WTC11 (cell line): ENCODE results near the gene C1QL2. TPM values are rescaled to one million over a fixed set of nuclear protein-coding genes. Genes with fewer than 3 reads are reported as not detected.

Experiments
- ATAC-seq: fragments of 200-7000 bp; cut with Tn5 transposase; 2 replicates; pipeline ENCODE4 v1.10.0; 2021; ENCODE audit warnings: mild to moderate bottlenecking, moderate library complexity
- CTCF ChIA-PET: fragments of 300-600 bp; sonication (Branson Sonifier 250); formaldehyde crosslinking; loops from one replicate; lab custom pipeline; 2021; ENCODE audit warnings: antibody characterized with exemption; lab: Charles Lee
- POLR2A ChIA-PET: fragments of 350-600 bp; sonication (Branson Sonifier 250); formaldehyde crosslinking; loops from one replicate; lab custom pipeline; 2021; ENCODE audit warnings: antibody characterized with exemption; lab: Charles Lee
- DNase-seq: peaks from one replicate; pipeline ENCODE4 v3.0.0; 2021; ENCODE audit warnings: low spot score
- H3K27ac Mint-ChIP-seq: 2 replicates; pipeline ENCODE4 v1.8.0; 2021; ENCODE audit warnings: mixed read lengths
- H3K27me3 Mint-ChIP-seq: 2 replicates; pipeline ENCODE4 v1.8.0; 2021; ENCODE audit warnings: low read depth, mild to moderate bottlenecking, moderate library complexity, mixed read lengths
- H3K36me3 Mint-ChIP-seq: 2 replicates; pipeline ENCODE4 v1.8.0; 2021; ENCODE audit warnings: mixed read lengths
- H3K4me1 Mint-ChIP-seq: 2 replicates; pipeline ENCODE4 v1.8.0; 2022; ENCODE audit warnings: mixed read lengths
- H3K4me3 Mint-ChIP-seq: 2 replicates; pipeline ENCODE4 v1.8.0; 2021; ENCODE audit warnings: mild to moderate bottlenecking, moderate library complexity, mixed read lengths
- H3K9me3 Mint-ChIP-seq: 2 replicates; pipeline ENCODE4 v1.8.0; 2021; ENCODE audit warnings: mixed read lengths
- ATF1 ChIP-seq: sonication (generic); formaldehyde crosslinking; IDR thresholded peaks from 2 replicates; pipeline ENCODE4 v1.8.1; 2023; ENCODE audit warnings: mild to moderate bottlenecking, moderate library complexity, missing genetic modification reagents
- ELF4 ChIP-seq: sonication (generic); formaldehyde crosslinking; IDR thresholded peaks from 2 replicates; pipeline ENCODE4 v1.8.1; 2022; ENCODE audit warnings: low read depth, mild to moderate bottlenecking, moderate library complexity, missing genetic modification reagents
- ESRRA ChIP-seq: sonication (generic); formaldehyde crosslinking; IDR thresholded peaks from 2 replicates; pipeline ENCODE4 v1.8.1; 2022; ENCODE audit warnings: mild to moderate bottlenecking, missing genetic modification reagents, borderline replicate concordance
- ETV6 ChIP-seq: sonication (generic); formaldehyde crosslinking; IDR thresholded peaks from 2 replicates; pipeline ENCODE4 v1.8.1; 2022; ENCODE audit warnings: mild to moderate bottlenecking, missing genetic modification reagents
- GABPB1 ChIP-seq: sonication (generic); formaldehyde crosslinking; IDR thresholded peaks from 2 replicates; pipeline ENCODE4 v1.8.1; 2023; ENCODE audit warnings: mild to moderate bottlenecking, missing genetic modification reagents
- GTF2I ChIP-seq: fragments of 250-450 bp; sonication (Bioruptor Pico); conservative IDR thresholded peaks from 2 replicates; pipeline ENCODE4 v1.4.0; 2021; ENCODE audit warnings: mild to moderate bottlenecking
- HMGA2 ChIP-seq: fragments of 250-450 bp; sonication (Bioruptor Pico); IDR thresholded peaks from 2 replicates; pipeline ENCODE4 v1.4.0; 2021; ENCODE audit warnings: mild to moderate bottlenecking, moderate library complexity
- NFATC4 ChIP-seq: fragments of 250-450 bp; sonication (Bioruptor Pico); IDR thresholded peaks from 2 replicates; pipeline ENCODE4 v1.9.0; 2021; ENCODE audit warnings: mild to moderate bottlenecking
- PRRX2 ChIP-seq: fragments of 250-450 bp; sonication (Bioruptor Pico); IDR thresholded peaks from 2 replicates; pipeline ENCODE4 v1.8.0; 2021; ENCODE audit warnings: mild to moderate bottlenecking
- SP1 ChIP-seq: sonication (generic); formaldehyde crosslinking; conservative IDR thresholded peaks from 2 replicates; pipeline ENCODE4 v1.8.1; 2022; ENCODE audit warnings: missing genetic modification reagents
- TEAD4 ChIP-seq: sonication (generic); formaldehyde crosslinking; IDR thresholded peaks from 2 replicates; pipeline ENCODE4 v1.8.0; 2022; ENCODE audit warnings: mild to moderate bottlenecking, missing genetic modification reagents
- ZBTB21 ChIP-seq: sonication (generic); formaldehyde crosslinking; IDR thresholded peaks from 2 replicates; pipeline ENCODE4 v1.8.1; 2023; ENCODE audit warnings: mild to moderate bottlenecking, missing genetic modification reagents, borderline replicate concordance
- ZNF121 ChIP-seq: sonication (generic); formaldehyde crosslinking; IDR thresholded peaks from 2 replicates; pipeline ENCODE4 v1.8.0; 2023; ENCODE audit warnings: missing genetic modification reagents
- ZNF219 ChIP-seq: sonication (generic); formaldehyde crosslinking; IDR thresholded peaks from 2 replicates; pipeline ENCODE4 v1.8.0; 2023; ENCODE audit warnings: missing genetic modification reagents, mild to moderate bottlenecking, borderline replicate concordance
- ZNF396 ChIP-seq: fragments of 250-450 bp; sonication (Bioruptor Pico); IDR thresholded peaks from 2 replicates; pipeline ENCODE4 v1.8.0; 2021; ENCODE audit warnings: mild to moderate bottlenecking, moderate library complexity, borderline replicate concordance
- total RNA-seq: library from RNA; stranded (reverse); gene quantifications from 3 replicates; pipeline ENCODE4 v1.2.3, GENCODE V29; 2021
- TF ChIP-seq, protein P1 (sequence below): sonication (generic); formaldehyde crosslinking; IDR thresholded peaks from 2 replicates; pipeline ENCODE4 v1.8.0; 2023; ENCODE audit warnings: missing genetic modification reagents, mild to moderate bottlenecking, borderline replicate concordance
- TF ChIP-seq, protein P2 (sequence below): sonication (generic); formaldehyde crosslinking; IDR thresholded peaks from 2 replicates; pipeline ENCODE4 v1.8.1; 2023; ENCODE audit warnings: mild to moderate bottlenecking, moderate library complexity, missing genetic modification reagents
- TF ChIP-seq, protein P3 (sequence below): sonication (generic); formaldehyde crosslinking; IDR thresholded peaks from 2 replicates; pipeline ENCODE4 v1.8.0; 2022; ENCODE audit warnings: missing genetic modification reagents
- TF ChIP-seq, protein P4 (sequence below): fragments of 200-600 bp; IDR thresholded peaks from 2 replicates; pipeline ENCODE4 v1.8.0; 2022; ENCODE audit warnings: antibody characterized with exemption
- TF ChIP-seq, protein P5 (sequence below): sonication (generic); formaldehyde crosslinking; IDR thresholded peaks from 2 replicates; pipeline ENCODE4 v1.8.0; 2023; ENCODE audit warnings: missing genetic modification reagents
- TF ChIP-seq, protein P6 (sequence below): sonication (generic); formaldehyde crosslinking; IDR thresholded peaks from 2 replicates; pipeline ENCODE4 v1.8.0; 2022; ENCODE audit warnings: mild to moderate bottlenecking, missing genetic modification reagents

The C1QL2 gene
- total RNA-seq, 1 experiment from 2014 or later = 1.0 TPM

DNA sequence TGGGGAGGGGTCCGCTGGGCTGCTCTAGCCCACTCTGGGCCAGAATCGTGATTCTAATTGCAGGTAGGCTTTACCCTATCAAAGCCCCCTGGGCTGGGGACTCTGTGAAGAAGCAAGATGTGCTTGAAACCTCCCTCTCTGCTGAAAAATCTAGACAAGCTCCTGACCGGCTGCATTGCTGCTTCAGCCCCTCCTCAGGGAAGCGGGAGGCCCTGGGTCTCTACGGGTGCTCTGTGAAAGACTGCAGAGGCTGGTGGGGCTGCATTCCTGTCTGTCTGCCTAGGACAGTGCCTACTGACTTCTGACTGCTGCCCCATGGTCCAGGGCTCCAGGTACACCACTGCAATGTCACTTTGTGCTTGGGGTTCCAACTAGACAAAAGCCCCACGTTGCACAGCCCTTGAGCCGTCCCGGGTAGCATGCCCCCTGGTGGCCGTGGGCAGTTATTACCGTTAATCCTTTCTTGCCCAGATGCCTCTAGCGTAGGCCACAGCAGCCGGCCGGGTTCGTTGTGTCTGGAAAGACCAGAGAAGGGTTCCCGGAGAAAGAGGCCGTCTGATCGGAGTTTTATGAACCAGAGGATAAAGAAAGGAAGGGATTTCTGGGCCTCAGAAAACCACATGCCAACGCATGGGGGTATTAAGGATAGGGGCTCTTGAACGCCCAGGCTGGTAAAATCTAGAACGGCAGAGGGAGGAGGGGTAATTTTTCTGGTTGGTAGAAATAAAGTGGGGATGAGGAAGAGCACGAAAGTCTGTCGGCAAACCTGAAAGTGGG lies 15.9 kb upstream of the C1QL2 start:
- POLR2A ChIA-PET = no interaction called here
- peaks cover 11% of the 10 kb centered on the region for H3K9me3 Mint-ChIP-seq
- TF ChIP-seq HMGA2 (CRISPR knock-in tag) (no peak), ETV6 (CRISPR knock-in tag) (no peak), ELF4 (no peak), ZBTB21 (no peak), SP1 (CRISPR knock-in tag) (0 out of 2 replicates have a peak, but pooled peaks have one; percentile 23), ZNF219 (CRISPR knock-in tag) (no peak), PRRX2 (CRISPR knock-in tag) (no peak), GTF2I (CRISPR knock-in tag) (no peak), ZNF121 (CRISPR knock-in tag) (peak; percentile 97), GABPB1 (CRISPR knock-in tag) (no peak), ZNF396 (CRISPR knock-in tag) (no peak), TEAD4 (CRISPR knock-in tag) (no peak), ESRRA (CRISPR knock-in tag) (no peak), ATF1 (CRISPR knock-in tag) (no peak), NFATC4 (CRISPR knock-in tag) (no peak)
- TF ChIP-seq, protein P1, sequence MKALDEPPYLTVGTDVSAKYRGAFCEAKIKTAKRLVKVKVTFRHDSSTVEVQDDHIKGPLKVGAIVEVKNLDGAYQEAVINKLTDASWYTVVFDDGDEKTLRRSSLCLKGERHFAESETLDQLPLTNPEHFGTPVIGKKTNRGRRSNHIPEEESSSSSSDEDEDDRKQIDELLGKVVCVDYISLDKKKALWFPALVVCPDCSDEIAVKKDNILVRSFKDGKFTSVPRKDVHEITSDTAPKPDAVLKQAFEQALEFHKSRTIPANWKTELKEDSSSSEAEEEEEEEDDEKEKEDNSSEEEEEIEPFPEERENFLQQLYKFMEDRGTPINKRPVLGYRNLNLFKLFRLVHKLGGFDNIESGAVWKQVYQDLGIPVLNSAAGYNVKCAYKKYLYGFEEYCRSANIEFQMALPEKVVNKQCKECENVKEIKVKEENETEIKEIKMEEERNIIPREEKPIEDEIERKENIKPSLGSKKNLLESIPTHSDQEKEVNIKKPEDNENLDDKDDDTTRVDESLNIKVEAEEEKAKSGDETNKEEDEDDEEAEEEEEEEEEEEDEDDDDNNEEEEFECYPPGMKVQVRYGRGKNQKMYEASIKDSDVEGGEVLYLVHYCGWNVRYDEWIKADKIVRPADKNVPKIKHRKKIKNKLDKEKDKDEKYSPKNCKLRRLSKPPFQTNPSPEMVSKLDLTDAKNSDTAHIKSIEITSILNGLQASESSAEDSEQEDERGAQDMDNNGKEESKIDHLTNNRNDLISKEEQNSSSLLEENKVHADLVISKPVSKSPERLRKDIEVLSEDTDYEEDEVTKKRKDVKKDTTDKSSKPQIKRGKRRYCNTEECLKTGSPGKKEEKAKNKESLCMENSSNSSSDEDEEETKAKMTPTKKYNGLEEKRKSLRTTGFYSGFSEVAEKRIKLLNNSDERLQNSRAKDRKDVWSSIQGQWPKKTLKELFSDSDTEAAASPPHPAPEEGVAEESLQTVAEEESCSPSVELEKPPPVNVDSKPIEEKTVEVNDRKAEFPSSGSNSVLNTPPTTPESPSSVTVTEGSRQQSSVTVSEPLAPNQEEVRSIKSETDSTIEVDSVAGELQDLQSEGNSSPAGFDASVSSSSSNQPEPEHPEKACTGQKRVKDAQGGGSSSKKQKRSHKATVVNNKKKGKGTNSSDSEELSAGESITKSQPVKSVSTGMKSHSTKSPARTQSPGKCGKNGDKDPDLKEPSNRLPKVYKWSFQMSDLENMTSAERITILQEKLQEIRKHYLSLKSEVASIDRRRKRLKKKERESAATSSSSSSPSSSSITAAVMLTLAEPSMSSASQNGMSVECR (CRISPR knock-in tag) = no peak
- TF ChIP-seq, protein P2, sequence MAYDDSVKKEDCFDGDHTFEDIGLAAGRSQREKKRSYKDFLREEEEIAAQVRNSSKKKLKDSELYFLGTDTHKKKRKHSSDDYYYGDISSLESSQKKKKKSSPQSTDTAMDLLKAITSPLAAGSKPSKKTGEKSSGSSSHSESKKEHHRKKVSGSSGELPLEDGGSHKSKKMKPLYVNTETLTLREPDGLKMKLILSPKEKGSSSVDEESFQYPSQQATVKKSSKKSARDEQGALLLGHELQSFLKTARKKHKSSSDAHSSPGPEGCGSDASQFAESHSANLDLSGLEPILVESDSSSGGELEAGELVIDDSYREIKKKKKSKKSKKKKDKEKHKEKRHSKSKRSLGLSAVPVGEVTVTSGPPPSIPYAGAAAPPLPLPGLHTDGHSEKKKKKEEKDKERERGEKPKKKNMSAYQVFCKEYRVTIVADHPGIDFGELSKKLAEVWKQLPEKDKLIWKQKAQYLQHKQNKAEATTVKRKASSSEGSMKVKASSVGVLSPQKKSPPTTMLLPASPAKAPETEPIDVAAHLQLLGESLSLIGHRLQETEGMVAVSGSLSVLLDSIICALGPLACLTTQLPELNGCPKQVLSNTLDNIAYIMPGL (CRISPR knock-in tag) = no peak
- TF ChIP-seq, protein P3, sequence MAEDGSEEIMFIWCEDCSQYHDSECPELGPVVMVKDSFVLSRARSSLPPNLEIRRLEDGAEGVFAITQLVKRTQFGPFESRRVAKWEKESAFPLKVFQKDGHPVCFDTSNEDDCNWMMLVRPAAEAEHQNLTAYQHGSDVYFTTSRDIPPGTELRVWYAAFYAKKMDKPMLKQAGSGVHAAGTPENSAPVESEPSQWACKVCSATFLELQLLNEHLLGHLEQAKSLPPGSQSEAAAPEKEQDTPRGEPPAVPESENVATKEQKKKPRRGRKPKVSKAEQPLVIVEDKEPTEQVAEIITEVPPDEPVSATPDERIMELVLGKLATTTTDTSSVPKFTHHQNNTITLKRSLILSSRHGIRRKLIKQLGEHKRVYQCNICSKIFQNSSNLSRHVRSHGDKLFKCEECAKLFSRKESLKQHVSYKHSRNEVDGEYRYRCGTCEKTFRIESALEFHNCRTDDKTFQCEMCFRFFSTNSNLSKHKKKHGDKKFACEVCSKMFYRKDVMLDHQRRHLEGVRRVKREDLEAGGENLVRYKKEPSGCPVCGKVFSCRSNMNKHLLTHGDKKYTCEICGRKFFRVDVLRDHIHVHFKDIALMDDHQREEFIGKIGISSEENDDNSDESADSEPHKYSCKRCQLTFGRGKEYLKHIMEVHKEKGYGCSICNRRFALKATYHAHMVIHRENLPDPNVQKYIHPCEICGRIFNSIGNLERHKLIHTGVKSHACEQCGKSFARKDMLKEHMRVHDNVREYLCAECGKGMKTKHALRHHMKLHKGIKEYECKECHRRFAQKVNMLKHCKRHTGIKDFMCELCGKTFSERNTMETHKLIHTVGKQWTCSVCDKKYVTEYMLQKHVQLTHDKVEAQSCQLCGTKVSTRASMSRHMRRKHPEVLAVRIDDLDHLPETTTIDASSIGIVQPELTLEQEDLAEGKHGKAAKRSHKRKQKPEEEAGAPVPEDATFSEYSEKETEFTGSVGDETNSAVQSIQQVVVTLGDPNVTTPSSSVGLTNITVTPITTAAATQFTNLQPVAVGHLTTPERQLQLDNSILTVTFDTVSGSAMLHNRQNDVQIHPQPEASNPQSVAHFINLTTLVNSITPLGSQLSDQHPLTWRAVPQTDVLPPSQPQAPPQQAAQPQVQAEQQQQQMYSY (CRISPR knock-in tag) = no peak
- TF ChIP-seq, protein P4, sequence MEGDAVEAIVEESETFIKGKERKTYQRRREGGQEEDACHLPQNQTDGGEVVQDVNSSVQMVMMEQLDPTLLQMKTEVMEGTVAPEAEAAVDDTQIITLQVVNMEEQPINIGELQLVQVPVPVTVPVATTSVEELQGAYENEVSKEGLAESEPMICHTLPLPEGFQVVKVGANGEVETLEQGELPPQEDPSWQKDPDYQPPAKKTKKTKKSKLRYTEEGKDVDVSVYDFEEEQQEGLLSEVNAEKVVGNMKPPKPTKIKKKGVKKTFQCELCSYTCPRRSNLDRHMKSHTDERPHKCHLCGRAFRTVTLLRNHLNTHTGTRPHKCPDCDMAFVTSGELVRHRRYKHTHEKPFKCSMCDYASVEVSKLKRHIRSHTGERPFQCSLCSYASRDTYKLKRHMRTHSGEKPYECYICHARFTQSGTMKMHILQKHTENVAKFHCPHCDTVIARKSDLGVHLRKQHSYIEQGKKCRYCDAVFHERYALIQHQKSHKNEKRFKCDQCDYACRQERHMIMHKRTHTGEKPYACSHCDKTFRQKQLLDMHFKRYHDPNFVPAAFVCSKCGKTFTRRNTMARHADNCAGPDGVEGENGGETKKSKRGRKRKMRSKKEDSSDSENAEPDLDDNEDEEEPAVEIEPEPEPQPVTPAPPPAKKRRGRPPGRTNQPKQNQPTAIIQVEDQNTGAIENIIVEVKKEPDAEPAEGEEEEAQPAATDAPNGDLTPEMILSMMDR = peak; percentile 91
- TF ChIP-seq, protein P5, sequence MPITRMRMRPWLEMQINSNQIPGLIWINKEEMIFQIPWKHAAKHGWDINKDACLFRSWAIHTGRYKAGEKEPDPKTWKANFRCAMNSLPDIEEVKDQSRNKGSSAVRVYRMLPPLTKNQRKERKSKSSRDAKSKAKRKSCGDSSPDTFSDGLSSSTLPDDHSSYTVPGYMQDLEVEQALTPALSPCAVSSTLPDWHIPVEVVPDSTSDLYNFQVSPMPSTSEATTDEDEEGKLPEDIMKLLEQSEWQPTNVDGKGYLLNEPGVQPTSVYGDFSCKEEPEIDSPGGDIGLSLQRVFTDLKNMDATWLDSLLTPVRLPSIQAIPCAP (CRISPR knock-in tag) = no peak
- TF ChIP-seq, protein P6, sequence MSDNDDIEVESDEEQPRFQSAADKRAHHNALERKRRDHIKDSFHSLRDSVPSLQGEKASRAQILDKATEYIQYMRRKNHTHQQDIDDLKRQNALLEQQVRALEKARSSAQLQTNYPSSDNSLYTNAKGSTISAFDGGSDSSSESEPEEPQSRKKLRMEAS (CRISPR knock-in tag) = no peak
- TF ChIP-seq, all 79 proteins: peak for 3
- no peak overlapping the region for H3K27ac Mint-ChIP-seq
- H3K27me3 Mint-ChIP-seq = peaks cover 3% of the 10 kb centered on the region; the same call in 1 of the 2 replicates
- DNase-seq = peak; percentile 81
- peak; percentile 98 for ATAC-seq
- CTCF ChIA-PET = interaction anchor here (0.6 to 1.7 kb wide), 18 partner anchors 9 to 293 kb away, joined by 3 to 7 read pairs (median 3); partner anchors contain the start of gene STEAP3
- H3K36me3 Mint-ChIP-seq = peaks cover 7% of the 10 kb centered on the region
- H3K4me3 Mint-ChIP-seq = no peak overlapping the region
- H3K4me1 Mint-ChIP-seq = peaks cover 4% of the 10 kb centered on the region
